Mammary epithelial cell (primary cell): ENCODE data around the gene CD6.

ENCODE experiments used
- CTCF ChIP-seq, 2 donors: IDR thresholded peaks in 1 of 2; conservative IDR thresholded peaks in 1 of 2; 2 replicates each; pipeline ENCODE4 v1.5.1; 2011 to 2012; ENCODE audit warnings: inconsistent platforms in 2 of 2, low read length in 2 of 2, mild to moderate bottlenecking in 2 of 2, control low read depth in 1 of 2, low read depth in 1 of 2; ENCODE audit not compliant: insufficient read depth in 1 of 2; ENCODE audit errors: extremely low read depth in 1 of 2
- EZH2 ChIP-seq: IDR thresholded peaks from 2 replicates; pipeline ENCODE4 v1.6.1; 2012; ENCODE audit warnings: low read length, inconsistent platforms, borderline replicate concordance

- TF ChIP-seq CTCF (conservative IDR thresholded peaks at IDR 0.05 in 1 of 2, IDR thresholded peaks at IDR 0.05 in 1 of 2; ENCODE audit: extremely low read depth in 1 of 2, insufficient read depth in 1 of 2, low read depth in 1 of 2, low read length in 2 of 2) = no peak
- no peak for TF ChIP-seq EZH2
These were observed 46.3 kb upstream of the CD6 start for GRCh38 chr11:60924906-60925853.
